Neuronal stem cell (in vitro differentiated cells): ENCODE measurements around the gene PHOSPHO1.
A peak's percentile ranks its signal among the peaks of the same experiment; 100 is the strongest.
"Not testable (repeated sequence)": the region's sequence is repeated elsewhere in the genome, so short reads cannot be mapped to it uniquely, and the experiment has no call there.

Experiments used
- DNase-seq: peaks from one replicate; pipeline ENCODE4 v3.0.0-alpha.2; 2013; ENCODE audit warnings: low spot score
- H2AFZ ChIP-seq: one replicate; pipeline ENCODE4 v1.6.1; 2013; ENCODE audit warnings: mild to moderate bottlenecking, low read length, inconsistent platforms
- H2AK5ac ChIP-seq: 2 replicates; pipeline ENCODE4 v1.6.1; 2013; ENCODE audit warnings: low read depth, mild to moderate bottlenecking, inconsistent platforms, low read length, moderate library complexity, mixed read lengths
- H2BK120ac ChIP-seq: 2 replicates; pipeline ENCODE4 v1.6.1; 2013; ENCODE audit warnings: low read depth, mild to moderate bottlenecking, inconsistent platforms, low read length, moderate library complexity, mixed read lengths
- H2BK12ac ChIP-seq: one replicate; pipeline ENCODE4 v1.6.1; 2013; ENCODE audit warnings: low read length, inconsistent platforms
- H2BK15ac ChIP-seq: 2 replicates; pipeline ENCODE4 v1.6.1; 2013; ENCODE audit warnings: mild to moderate bottlenecking, low read length, inconsistent platforms, mixed read lengths
- H2BK5ac ChIP-seq: one replicate; pipeline ENCODE4 v1.6.1; 2013; ENCODE audit warnings: inconsistent platforms, mild to moderate bottlenecking, low read length, moderate library complexity
- H3K14ac ChIP-seq: one replicate; pipeline ENCODE4 v1.6.1; 2013; ENCODE audit warnings: low read length, inconsistent platforms
- H3K18ac ChIP-seq: 2 replicates; pipeline ENCODE4 v1.6.1; 2013; ENCODE audit warnings: low read length, inconsistent platforms
- H3K23ac ChIP-seq: 2 replicates; pipeline ENCODE4 v1.6.1; 2013; ENCODE audit warnings: low read depth, mild to moderate bottlenecking, mixed read lengths, low read length, inconsistent platforms; ENCODE audit not compliant: poor library complexity
- H3K27ac ChIP-seq: replicated peaks from 3 replicates; pipeline ENCODE4 v1.5.1; 2013; ENCODE audit warnings: low read length, inconsistent platforms
- H3K27me3 ChIP-seq, 3 experiments: 2 replicates each; pipeline ENCODE4 v1.6.1; 2013; ENCODE audit warnings: low read length in 3 of 3, mild to moderate bottlenecking in 2 of 3, inconsistent platforms in 1 of 3, low read depth in 1 of 3, mixed read lengths in 1 of 3, moderate library complexity in 1 of 3; ENCODE audit not compliant: control insufficient read depth in 3 of 3, insufficient read depth in 3 of 3
- H3K36me3 ChIP-seq, 2 donors: replicated peaks in 1 of 2; 2 replicates each; pipeline ENCODE4 v1.6.1; 2013; ENCODE audit warnings: low read length in 2 of 2; ENCODE audit not compliant: control insufficient read depth in 2 of 2, insufficient read depth in 2 of 2
- H3K4ac ChIP-seq: 2 replicates; pipeline ENCODE4 v1.6.1; 2013; ENCODE audit warnings: inconsistent platforms, mild to moderate bottlenecking, low read length, moderate library complexity
- H3K4me1 ChIP-seq, 2 donors: 1 replicate in 1 of 2; 2 replicates in 1 of 2; pipeline ENCODE4 v1.6.1; 2013; ENCODE audit warnings: low read length in 2 of 2, low read depth in 1 of 2; ENCODE audit not compliant: control insufficient read depth in 2 of 2, insufficient read depth in 1 of 2
- H3K4me2 ChIP-seq: one replicate; pipeline ENCODE4 v1.6.1; 2013; ENCODE audit warnings: mild to moderate bottlenecking, low read length, inconsistent platforms; ENCODE audit not compliant: insufficient read depth, poor library complexity, severe bottlenecking
- H3K4me3 ChIP-seq, 2 donors: 2 replicates each; pipeline ENCODE4 v1.5.1; 2013; ENCODE audit warnings: low read length in 2 of 2, mild to moderate bottlenecking in 2 of 2, inconsistent platforms in 1 of 2, moderate library complexity in 1 of 2
- H3K79me1 ChIP-seq: one replicate; pipeline ENCODE4 v1.6.1; 2013; ENCODE audit warnings: low read depth, mild to moderate bottlenecking, inconsistent platforms, low read length, moderate library complexity
- H3K9ac ChIP-seq: one replicate; pipeline ENCODE4 v1.6.1; 2013; ENCODE audit warnings: mild to moderate bottlenecking, low read depth, low read length, inconsistent platforms; ENCODE audit not compliant: poor library complexity
- H3K9me3 ChIP-seq, 2 donors: replicated peaks in 1 of 2; 2 replicates each; pipeline versions ENCODE3 to v1.6.1; 2013; ENCODE audit warnings: low read length in 2 of 2, mild to moderate bottlenecking in 2 of 2, inconsistent platforms in 1 of 2, low read depth in 1 of 2, mixed read lengths in 1 of 2, moderate library complexity in 1 of 2; ENCODE audit not compliant: control insufficient read depth in 2 of 2, insufficient read depth in 1 of 2
- H4K8ac ChIP-seq: one replicate; pipeline ENCODE4 v1.6.1; 2013; ENCODE audit warnings: low read depth, mild to moderate bottlenecking, inconsistent platforms, low read length, moderate library complexity
- H4K91ac ChIP-seq: one replicate; pipeline ENCODE4 v1.6.1; 2013; ENCODE audit warnings: low read length, low read depth, mild to moderate bottlenecking, inconsistent platforms; ENCODE audit not compliant: poor library complexity
- WGBS, 2 donors: extraction: QIAGEN DNeasy Blood & Tissue Kit; methylation state at CpG; one replicate each; pipeline ENCODE4 v1.1.7; 2013; ENCODE audit warnings: missing lambda C conversion rate in 2 of 2, mixed read lengths in 1 of 2; ENCODE audit not compliant: insufficient read length in 2 of 2, insufficient replicate concordance in 1 of 2; ENCODE audit errors: extremely low coverage in 2 of 2; 5-methylcytosine and 5-hydroxymethylcytosine counted together

The PHOSPHO1 gene

GRCh38 chr17:49266233-49266632 lies 35.6 kb upstream of the PHOSPHO1 start:
- no peak overlapping the region for H3K23ac ChIP-seq

GRCh38 chr17:49261540-49261939 lies 31.0 kb upstream of the PHOSPHO1 start:
- not testable (repeated sequence) for H3K9me3 ChIP-seq, H2AFZ ChIP-seq, H3K79me1 ChIP-seq, H3K4me2 ChIP-seq, H4K8ac ChIP-seq, DNase-seq, H4K91ac ChIP-seq, H3K9ac ChIP-seq, H3K18ac ChIP-seq, H3K14ac ChIP-seq, H3K23ac ChIP-seq, H2AK5ac ChIP-seq, H3K4ac ChIP-seq, H2BK5ac ChIP-seq, H2BK12ac ChIP-seq, H2BK15ac ChIP-seq, H3K36me3 ChIP-seq, H3K4me1 ChIP-seq, H3K27ac ChIP-seq, H2BK120ac ChIP-seq, H3K4me3 ChIP-seq
- WGBS, 2 donors = no CpG with 5 or more reads among the region's 9 CpGs
- peaks cover 0 to 33% (median 13%) of the 10 kb centered on the region in 3 experiments for H3K27me3 ChIP-seq

More at GRCh38 chr17:49266233-49266632, 35.6 kb upstream of the PHOSPHO1 start:
- H3K36me3 ChIP-seq = no peaks in the 10 kb centered on the region
- H3K27ac ChIP-seq = no peak overlapping the region
- H2AK5ac ChIP-seq = no peak overlapping the region
- H3K9me3 ChIP-seq = no peaks in the 10 kb centered on the region
- H4K8ac ChIP-seq = no peak overlapping the region
- peaks cover 0 to 14% (median 0%) of the 10 kb centered on the region in 3 experiments for H3K27me3 ChIP-seq
- H3K4ac ChIP-seq = no peak overlapping the region
- no peak overlapping the region for H2BK12ac ChIP-seq
- peak overlapping the region in 1 of 2 donors; percentile 11 for H3K4me3 ChIP-seq
- no peak overlapping the region for H2BK120ac ChIP-seq
- no peak overlapping the region for H2AFZ ChIP-seq
- H3K14ac ChIP-seq = no peak overlapping the region
- no peaks in the 10 kb centered on the region for H3K79me1 ChIP-seq
- no peak overlapping the region for H2BK5ac ChIP-seq
- no CpG with 5 or more reads among the region's 2 CpGs for WGBS, 2 donors
- DNase-seq = no peak
- no peak overlapping the region for H3K9ac ChIP-seq
- H4K91ac ChIP-seq = no peak overlapping the region
- no peaks in the 10 kb centered on the region for H3K4me1 ChIP-seq
- no peak overlapping the region for H2BK15ac ChIP-seq
- H3K4me2 ChIP-seq = no peak overlapping the region
- H3K18ac ChIP-seq = no peak overlapping the region

- Histone ChIP-seq H3K79me1 (no peaks in the 10 kb centered on the region), H3K9me3 (no peaks in the 10 kb centered on the region), H3K36me3 (no peaks in the 10 kb centered on the region), H3K27ac (no peak overlapping the region), H3K4ac (no peak overlapping the region), H3K9ac (no peak overlapping the region), H3K4me2 (peak overlapping the region; percentile 80), H2AK5ac (no peak overlapping the region), H2BK12ac (no peak overlapping the region), H3K4me1 (peaks cover 0 to 4% of the 10 kb centered on the region in 2 donors), H3K4me3 (peak overlapping the region in 1 of 2 donors; percentile 80), H2AFZ (peak overlapping the region; percentile 95), H3K14ac (no peak overlapping the region), H3K23ac (no peak overlapping the region), H3K27me3 (peaks cover 0 to 33% (median 13%) of the 10 kb centered on the region in 3 experiments), H2BK120ac (no peak overlapping the region), H3K18ac (peak overlapping the region; percentile 91), H4K8ac (no peak overlapping the region), H2BK15ac (no peak overlapping the region), H4K91ac (no peak overlapping the region), H2BK5ac (peak overlapping the region; percentile 53)
- DNase-seq = no peak
- no CpG with 5 or more reads among the region's 11 CpGs for WGBS, 2 donors
Measured at GRCh38 chr17:49260817-49261291, 30.3 kb upstream of the PHOSPHO1 start.

- Histone ChIP-seq H3K9me3 (no peaks in the 10 kb centered on the region), H3K9ac (peak overlapping the region; percentile 86), H3K4me2 (peak overlapping the region; percentile 80), H2BK5ac (peak overlapping the region; percentile 53), H3K18ac (peak overlapping the region; percentile 91), H3K27me3 (peaks cover 0 to 33% (median 13%) of the 10 kb centered on the region in 3 experiments), H3K36me3 (no peaks in the 10 kb centered on the region), H3K79me1 (no peaks in the 10 kb centered on the region), H3K4me3 (peak overlapping the region; percentile 35 to 80), H4K91ac (no peak overlapping the region), H2AFZ (peak overlapping the region; percentile 95), H4K8ac (no peak overlapping the region), H2AK5ac (no peak overlapping the region), H3K4me1 (peaks cover 0 to 4% of the 10 kb centered on the region in 2 donors), H2BK15ac (peak overlapping the region; percentile 93), H2BK120ac (no peak overlapping the region), H2BK12ac (no peak overlapping the region), H3K4ac (no peak overlapping the region), H3K23ac (no peak overlapping the region), H3K14ac (peak overlapping the region; percentile 38), H3K27ac (no peak overlapping the region)
- peak; percentile 37 for DNase-seq
- no CpG with 5 or more reads among the region's 77 CpGs for WGBS, 2 donors
Measured at GRCh38 chr17:49260011-49260816, 29.6 kb upstream of the PHOSPHO1 start.
